GM18951 (cell line): ENCODE results near the gene KIF3B.
"Not testable (repeated sequence)": the region's sequence is repeated elsewhere in the genome, so short reads cannot be mapped to it uniquely, and the experiment has no call there.

Source experiments
- POLR2A ChIP-seq: IDR thresholded peaks from 4 replicates; pipeline ENCODE4 v1.6.1; 2011; ENCODE audit warnings: mild to moderate bottlenecking; ENCODE audit not compliant: insufficient read length, insufficient read depth; ENCODE audit errors: extremely low read depth
- in situ Hi-C: fragments of 300-500 bp; cut with MboI; formaldehyde crosslinking; loops from one replicate; pipeline ENCODE4 v1.12.0; 2022; ENCODE audit warnings: low sequenced_read_pairs, mixed read lengths, inconsistent platforms; ENCODE audit not compliant: unreplicated experiment

KIF3B gene

DNA sequence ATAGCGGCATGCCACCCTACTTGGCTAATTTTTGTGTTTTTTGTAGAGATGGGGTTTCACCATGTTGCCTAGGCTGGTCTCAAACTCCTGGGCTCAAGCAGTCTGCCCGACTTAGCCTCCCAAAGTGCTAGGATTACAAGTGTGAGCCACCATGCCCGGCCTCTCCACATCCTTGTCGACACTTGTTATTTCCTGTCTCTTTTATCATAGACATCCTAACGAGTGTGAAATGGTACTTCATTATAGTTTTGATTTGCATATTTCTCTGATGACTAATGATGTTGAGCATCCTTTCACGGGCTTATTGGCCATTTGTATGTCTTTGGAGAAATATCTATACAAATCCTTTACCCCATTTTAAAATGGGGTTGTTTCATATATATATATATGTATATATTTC lies 41.6 kb downstream of the KIF3B start:
- in situ Hi-C loops: no loop called here
- no peak for TF ChIP-seq POLR2A

DNA sequence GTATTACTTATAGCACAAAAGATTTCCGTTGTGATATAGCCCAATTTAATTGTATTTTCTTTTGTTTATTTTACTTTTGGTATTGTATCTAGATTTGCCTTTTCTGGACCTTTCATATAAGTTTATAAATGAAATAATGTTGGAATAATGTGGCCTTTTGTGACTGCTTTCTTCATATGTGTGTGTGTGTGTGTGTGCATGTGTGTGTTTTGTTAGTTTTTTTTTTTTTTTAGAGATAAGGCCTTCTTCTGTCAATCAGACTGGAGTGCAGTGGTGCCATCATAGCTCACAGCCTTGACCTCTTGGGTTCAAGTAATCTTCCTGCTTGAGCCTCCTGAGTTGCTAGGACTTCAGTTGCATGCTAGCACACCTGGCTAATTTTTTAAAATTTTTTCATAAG lies 42.9 kb downstream of the KIF3B start:
- in situ Hi-C loops: no loop called here
- TF ChIP-seq POLR2A: no peak

DNA sequence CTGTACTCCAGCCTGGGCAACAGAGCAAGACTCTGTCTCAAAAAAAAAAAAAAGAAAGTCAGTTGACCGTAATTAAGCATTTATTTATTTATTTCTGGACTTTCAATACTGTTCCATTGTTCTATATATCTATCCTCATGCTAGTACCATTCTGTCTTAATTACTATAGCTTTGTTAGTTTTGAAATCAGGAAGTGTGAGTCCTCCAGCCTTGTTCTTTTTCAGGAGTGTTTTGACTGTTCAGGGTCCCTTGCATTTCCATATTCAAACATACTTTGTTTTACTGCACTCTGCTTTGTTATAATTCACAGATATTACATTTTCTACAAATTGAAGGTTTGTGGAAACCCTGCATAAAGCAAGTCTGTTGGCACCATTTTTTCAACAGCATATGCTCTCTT lies 43.9 kb downstream of the KIF3B start:
- in situ Hi-C loops: no loop called here
- no peak for TF ChIP-seq POLR2A

DNA sequence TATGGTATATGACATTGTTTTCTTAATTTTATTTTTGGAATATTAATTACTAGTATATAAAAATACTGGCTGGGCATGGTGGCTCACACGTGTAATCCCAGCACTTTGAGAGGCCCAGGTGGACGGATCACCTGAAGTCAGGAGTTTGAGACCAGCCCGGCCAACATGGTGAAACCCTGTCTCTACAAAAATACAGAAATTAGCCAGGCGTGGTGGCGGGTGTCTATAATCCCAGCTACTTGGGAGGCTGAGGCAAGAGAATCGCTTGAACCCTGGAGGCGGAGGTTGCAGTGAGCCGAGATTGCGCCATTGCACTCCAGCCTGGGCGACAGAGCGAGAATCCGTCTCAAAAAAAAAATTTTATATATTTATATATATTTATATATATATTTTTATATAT lies 44.8 kb downstream of the KIF3B start:
- in situ Hi-C loops: not testable (repeated sequence)

DNA sequence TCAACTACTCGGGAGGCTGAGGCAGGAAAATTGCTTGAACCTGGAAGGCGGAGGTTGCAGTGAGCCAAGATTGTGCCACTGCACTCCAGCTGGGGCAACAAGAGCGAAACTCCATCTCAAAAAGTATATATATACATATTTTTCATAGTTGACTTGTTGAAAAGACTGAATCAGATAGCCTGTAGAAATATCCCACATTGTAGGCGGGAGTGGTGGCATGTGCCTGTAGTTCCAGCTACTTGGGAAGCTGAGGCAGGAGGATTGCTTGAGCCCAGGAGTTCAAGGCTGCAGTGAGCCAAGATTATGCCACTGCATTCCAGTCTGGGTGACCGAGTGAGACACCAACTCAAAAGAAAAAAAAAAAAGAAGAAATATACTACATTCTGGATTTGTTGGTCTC lies 46.3 kb downstream of the KIF3B start:
- in situ Hi-C loops: not testable (repeated sequence)

DNA sequence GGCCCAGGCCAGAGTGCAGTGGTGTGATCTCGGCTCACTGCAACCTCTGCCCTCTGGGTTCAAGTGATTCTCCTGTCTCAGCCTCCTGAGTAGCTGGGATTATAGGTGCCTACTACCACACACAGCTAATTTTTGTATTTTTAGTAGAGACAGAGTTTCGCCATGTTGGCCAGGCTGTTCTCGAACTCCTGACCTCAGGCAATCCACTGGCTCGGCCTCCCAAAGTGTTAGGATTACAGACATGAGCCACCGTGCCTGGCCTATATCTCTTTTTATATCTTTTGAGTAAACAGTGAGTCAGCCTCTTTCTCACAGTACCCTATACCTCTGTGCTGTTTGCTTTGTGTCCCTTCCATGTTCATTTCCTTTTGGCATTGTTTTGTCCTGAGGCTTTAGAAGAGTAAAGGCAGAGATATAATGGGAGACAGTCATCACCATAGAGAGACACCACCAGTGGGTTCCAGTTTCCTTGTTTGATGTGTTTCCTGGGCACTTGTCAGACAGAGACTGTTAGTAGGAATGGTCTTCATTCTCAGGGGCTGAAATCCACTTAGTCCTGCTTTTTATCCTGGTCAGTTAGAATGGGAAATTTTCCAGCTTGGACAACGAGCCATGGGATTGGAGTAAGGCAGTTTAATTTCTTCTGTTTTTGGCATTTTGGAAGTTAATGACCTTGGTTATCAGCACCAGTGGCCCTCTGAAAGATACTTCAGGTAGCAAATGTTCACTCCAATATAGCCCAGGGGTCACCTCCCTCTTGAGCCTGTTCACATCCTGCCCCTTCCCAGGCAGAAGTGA lies 48.5 kb downstream of the KIF3B start:
- TF ChIP-seq POLR2A: no peak
- in situ Hi-C loops: no loop called here

DNA sequence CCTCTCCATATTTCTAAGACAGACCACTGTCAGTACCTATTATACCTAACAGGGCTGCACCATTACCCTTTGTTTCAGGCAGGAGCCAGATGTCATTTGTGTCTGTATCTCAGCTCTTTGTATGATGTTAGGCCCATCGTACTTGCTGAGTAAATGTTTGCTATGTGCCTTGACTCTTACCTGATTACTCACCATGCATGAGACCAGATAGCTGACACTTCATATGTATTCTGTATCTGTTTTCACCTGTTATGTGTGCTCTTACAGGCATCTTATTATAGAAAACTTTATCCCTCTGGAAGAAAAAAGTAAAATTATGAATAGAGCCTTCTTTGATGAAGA lies 49.0 kb downstream of the KIF3B start:
- in situ Hi-C loops: no loop called here
- TF ChIP-seq POLR2A: no peak

DNA sequence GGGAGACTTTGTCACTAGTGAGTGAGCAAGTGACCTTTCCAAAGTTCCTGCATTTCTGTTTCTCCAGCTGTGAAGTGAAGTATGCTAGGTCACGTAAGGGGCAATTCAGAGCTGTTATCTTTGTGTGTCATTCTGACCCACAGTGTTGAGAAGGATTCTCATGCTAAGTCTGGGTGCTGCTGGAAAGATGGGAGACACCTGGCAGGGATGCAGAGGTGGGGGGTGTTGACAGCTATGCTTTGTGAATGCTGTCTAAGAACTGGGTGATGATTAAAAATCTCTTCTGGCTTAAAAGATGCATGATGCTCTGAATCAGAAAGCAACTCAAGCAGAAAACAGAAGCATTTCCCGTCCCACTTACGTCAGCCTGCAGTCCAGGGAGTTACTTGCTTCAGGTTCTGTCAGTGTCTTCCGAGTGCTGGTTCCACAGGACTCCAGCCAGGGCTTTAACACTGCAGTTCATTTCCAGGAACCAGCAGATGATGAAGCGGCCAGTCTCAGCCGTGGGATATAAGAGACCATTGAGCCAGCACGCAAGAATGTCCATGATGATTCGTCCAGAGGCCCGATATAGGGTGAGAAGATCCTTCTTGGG lies 49.7 kb downstream of the KIF3B start:
- in situ Hi-C loops: no loop called here
- TF ChIP-seq POLR2A: no peak

DNA sequence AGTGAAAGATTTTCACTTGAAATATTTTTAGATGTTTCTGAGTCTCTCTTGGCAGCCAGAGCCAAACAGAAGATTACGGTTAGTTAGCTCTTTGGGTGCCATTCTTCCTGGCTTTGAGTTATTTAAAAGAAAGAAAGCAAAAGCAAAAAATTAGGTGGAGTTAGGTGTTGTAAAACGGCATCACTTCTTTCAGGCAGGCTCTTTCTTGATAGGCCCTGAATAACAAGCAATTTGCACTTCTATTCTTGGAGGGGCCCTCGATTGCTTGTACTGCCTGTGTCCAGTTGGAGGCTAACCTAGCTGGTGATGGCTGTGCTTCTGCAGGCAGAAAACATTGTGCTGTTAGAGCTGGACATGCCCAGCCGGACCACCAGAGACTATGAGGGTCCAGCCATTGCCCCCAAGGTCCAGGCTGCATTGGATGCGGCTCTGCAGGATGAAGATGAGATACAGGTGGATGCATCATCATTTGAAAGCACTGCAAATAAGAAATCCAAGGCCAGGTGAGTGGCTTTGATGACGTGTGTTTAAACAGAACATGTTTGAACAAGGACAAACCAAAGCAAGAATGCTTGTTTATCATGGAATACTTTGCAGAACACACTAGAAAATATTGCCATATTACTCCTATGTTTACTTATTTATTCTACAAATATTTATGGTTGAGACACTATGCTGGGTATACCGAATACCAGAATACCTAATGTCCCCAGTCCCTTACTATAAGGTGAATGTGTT lies 52.5 kb downstream of the KIF3B start:
- in situ Hi-C loops: no loop called here
- TF ChIP-seq POLR2A: no peak

DNA sequence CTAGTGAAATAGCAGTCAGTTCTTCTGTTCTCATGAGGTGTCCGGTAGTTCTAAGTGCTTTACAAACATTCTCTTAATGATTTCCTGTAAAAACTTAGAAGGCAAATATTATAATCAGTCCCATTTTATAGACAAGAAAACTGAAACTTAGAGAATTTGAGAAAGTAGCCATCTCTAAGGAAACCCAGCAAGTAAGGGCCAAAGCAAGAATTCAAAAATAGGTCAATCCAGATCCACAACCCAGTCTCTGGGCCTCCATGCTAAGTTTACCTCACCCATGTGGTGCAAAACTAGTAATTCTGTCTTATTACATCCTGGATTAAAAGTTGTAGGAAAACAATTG lies 53.1 kb downstream of the KIF3B start:
- TF ChIP-seq POLR2A: no peak
- in situ Hi-C loops: no loop called here

DNA sequence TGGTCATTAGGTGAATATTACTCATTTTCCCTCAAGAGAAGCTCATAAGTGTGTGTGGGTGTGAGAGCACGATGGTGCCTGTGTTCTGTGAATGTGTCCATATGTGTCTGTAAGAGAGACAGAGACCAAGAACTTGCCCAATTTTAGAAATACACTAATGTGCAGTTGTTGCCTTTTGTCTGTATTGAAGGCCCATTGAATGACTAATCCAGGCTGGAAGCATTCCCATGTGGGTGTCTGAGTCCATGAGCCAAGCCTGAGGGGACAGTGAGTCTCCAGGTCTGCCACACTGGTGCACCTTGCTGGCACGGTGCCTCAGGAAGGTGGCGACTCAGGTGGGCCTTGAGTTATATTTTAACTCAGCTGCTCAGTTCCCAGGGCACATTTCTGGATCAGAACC lies 55.2 kb downstream of the KIF3B start:
- no peak for TF ChIP-seq POLR2A
- in situ Hi-C loops: no loop called here

DNA sequence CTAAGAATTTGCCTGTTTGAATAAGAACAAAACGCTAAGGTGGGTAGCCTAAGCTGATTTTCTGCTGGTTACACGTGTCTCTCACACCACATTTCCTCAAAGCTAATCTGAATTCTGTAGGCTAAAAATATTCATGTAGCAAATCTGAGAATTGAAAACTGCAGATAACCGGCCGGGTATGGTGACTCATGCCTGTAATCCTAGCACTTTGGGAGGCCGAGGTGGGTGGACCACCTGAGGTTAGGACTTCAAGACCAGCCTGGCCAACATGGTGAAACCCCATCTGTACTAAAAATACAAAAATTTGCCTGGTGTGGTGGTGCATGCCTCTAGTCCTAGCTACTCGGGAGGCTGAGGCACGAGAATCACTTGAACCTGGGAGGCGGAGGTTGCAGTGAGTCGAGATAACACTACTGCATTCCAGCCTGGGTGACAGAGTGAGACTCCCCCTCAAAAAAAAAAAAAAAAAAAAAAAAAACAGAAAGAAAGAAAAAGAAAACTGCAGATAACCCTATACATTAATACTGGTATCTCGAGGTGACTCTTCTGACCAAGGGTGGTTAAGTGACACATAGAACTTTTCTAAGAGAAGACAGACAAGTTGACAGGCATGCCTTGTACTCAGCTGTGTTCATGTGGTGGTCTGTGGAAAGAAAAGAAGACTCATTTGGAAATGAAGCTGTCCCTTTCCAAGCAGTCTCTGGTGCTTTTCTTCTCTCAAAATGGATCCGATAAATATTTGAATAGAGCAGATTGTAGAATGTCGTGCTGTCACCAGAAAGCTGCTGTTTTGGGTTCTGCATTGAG lies 55.9 kb downstream of the KIF3B start:
- TF ChIP-seq POLR2A: no peak
- in situ Hi-C loops: no loop called here

DNA sequence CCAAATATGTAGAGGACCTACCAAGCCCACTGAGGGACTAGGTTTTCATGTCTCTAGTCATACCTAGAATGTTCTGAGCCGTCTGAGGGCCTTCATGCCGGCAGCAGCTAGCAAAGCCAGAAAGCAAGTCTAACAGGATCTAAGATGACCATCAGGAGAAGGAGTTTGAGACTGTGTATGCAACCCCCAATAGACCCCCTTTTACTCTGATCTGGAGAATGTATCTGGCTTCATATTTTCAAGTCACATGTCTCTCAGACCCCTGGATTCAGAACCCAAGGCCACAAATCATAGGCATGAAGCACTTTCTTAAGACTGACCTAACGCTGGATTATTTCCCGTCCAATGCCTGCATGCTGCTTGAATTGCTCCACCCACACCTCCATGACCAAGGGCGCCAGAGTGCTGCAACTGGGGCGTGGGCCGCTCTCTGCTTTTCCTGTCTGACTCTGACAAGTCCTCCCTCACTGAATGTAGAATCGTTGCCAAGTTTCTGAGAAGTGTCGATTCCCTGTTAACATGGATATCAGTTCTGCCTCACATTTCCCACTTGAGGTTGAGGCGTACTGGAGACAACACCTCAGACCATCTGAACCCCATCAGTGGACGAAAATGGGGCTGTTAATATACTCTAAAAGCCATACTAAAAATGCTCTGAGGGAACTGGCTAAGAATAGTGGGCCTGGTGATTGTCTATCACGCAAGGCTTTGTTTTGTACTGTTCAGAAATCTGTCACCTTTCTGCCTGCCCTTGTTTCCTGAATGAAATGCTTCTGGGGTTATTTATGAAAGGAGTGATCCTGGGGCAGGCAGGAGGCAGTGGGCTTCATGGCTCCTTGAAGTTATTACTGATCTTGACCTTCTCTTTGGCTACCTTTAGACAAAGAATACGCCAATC lies 56.8 kb downstream of the KIF3B start:
- peak; percentile 18 for TF ChIP-seq POLR2A
- in situ Hi-C loops: no loop called here

DNA sequence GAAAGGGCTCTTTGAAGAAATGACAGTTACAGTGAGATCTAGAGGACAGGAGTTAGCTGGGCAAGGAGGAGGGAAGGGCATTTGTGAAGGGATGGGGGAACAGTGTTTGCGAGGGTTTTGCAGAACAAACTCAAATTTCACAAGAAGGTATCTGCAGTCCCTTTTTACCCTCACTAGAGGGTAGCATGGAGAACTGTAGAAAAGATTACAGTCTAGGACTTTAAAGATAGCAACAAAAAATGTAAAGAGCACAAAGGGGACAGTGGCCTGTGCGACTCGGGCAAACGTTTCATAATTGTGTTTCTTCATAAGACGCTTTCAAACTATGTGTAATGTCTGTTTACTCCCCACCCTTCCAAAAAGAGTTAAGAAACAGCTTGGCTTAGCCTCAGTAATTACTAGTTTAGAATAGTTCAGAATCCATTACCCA lies 59.5 kb downstream of the KIF3B start:
- in situ Hi-C loops: no loop called here
- no peak for TF ChIP-seq POLR2A
